Epithelial cell of prostate (primary cell): ENCODE measurements around the gene IRF2.

Experiments
- DNase-seq: peaks from one replicate; pipeline ENCODE4 v3.0.0-alpha.2; 2011; ENCODE audit warnings: low read depth, low spot score
- H3K27ac ChIP-seq: fragments of 450-650 bp; 2 replicates; pipeline ENCODE4 v1.5.1; 2017; ENCODE audit warnings: mild to moderate bottlenecking

Gene IRF2

GRCh38 chr4:184475498-184475897 lies 1.1 kb upstream of the IRF2 start:
- DNase-seq, result no peak
- peak overlapping the region; percentile 87 for H3K27ac ChIP-seq

DNA sequence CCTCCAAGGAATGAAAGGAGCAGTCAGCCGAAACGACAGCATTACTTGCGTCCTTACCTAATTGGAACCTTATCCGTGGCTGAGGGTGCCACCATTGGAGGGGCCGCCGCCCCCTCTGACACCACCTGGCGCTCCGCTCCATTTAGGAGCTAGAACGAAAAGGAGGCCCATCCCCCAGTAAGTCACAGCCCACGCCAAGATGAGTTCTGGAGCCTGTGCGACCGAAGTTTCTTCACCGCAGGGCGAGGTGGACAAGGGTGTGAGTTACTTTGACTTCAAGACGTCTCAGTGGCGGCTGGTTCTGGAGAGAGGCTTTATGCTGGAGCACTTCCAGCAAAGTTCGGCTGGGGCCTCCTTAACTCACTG lies 729 bp upstream of the IRF2 start:
- peak overlapping the region; percentile 87 for H3K27ac ChIP-seq
- no peak for DNase-seq

DNA sequence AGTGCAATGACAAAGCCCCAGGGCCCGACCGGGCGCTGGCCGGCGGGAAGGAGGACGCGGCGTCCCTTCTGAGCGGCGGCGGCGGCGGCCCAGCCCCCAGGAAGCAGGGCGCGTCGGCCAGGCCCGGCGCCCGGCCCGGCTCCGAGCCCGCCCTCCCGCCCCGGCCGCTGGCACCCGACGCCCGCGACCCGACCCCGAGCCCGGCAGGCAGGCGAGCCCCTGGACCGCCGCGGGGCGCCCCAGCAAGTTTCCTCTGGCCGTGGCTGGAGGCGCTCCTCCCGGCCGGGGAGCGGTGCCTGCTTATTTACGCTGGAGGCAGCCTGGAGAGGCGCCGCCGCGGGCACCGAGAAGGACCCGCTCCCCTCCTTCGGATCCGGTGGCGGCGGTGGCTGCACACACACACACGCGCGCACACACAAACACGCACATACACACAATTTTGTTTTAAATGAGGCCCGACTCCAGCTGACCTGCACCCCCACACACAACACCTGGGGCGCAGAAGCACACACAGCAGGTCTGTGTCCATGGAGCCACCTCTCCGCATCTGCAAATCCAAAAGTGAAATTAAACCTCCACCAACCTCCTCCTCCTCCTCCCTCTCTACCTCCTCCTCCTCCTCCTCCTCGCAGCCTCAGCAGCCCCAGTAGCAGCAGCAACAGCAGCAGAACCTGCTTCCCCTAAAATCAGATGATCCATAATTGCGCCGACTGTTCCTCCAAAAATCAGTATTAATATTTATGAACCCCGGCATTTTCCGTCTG lies 669 bp downstream of the IRF2 start:
- DNase-seq, result no peak

GRCh38 chr4:184472614-184473498 lies 1.5 kb downstream of the IRF2 start:
- DNase-seq, result no peak
- peak overlapping the region; percentile 87 for H3K27ac ChIP-seq

More for the DNA sequence above, 669 bp downstream of the IRF2 start:
- peak overlapping the region; percentile 87 for H3K27ac ChIP-seq

DNA sequence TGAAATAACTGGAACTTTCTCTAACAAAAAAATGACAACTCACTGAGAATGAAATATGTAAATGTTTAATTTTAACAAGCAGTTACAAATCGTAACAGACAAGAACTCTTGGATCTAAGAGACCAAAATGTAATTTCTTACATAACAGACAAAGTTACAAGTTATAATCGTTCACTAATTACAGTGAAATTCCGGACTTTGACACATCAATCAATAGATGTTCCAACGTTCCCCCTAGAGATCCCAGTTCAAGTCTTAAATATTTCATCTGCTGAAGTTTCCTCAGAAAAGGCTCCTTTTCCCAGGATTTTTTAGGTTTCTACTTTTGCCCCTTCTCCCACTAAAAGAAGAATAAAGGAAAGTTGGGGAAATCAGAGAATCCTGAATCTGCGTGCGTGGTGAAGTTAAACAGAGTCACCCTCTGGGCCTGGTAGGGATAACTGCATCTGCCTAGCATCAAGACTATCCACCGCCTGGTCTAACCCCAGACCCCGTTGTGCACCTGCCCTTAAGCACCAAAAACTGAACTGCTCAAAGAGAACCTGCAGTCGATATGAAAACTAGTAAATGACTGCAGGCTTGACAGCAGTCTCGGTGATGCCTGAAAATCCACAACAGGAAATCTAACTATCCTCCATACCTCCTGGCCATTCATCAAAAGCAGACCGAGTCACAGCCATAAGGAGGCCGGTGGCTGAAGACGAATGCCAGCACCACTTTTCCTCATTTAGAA lies 2.3 kb downstream of the IRF2 start:
- no peak for DNase-seq
- H3K27ac ChIP-seq, result peak overlapping the region; percentile 87

GRCh38 chr4:184470785-184471110 lies 3.6 kb downstream of the IRF2 start:
- no peak overlapping the region for H3K27ac ChIP-seq
- no peak for DNase-seq

DNA sequence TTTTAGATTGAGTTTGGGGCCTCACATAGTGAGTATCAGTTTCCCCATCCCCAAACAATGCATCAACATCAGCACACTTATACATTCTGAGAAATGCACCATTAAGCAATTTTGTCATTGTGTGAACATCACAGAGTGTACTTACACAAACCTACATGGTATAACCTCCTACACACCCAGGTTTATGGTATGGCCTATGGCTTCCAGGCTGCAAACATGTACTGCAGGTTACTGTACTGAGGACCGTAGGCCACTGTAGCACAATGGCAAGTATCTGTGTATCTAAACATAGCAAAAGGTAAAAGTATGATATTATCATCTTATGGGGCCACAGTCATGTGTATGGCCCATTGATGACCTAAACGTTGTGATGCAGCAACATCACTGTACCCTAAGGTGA lies 7.7 kb downstream of the IRF2 start:
- no peak for DNase-seq
- H3K27ac ChIP-seq, result no peak overlapping the region

DNA sequence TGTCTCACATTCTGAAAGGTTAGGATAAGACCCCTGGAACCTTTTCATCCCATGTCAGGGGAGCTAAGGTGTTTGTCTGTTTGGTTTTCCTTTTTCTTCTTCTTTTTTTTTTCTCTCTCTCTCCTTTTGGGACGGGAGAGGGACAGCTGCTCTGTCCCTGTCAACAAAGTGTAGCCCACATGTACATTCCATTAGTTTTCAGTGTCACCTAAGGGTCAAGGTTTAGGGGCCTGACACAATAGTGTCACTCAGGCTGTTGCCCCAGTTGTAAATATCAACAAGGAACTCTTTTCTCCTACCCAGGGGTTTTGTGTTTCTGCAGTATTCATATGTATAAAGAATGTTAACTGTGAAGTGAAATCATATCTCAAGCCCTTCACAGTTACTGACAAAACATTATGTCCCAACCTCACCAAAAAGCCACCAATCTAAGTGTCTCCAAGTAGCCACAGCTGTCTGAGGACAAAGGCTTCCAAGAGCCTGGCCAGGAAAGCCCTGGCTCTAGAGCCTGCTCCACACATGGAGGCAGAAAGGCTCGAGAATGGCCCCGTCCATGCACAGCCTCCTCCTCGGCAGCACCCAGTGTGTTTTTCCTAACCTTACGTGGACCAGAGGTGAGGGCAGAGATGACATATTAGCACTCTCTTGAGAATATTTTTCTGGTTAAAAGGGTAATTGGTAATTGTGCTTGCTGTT lies 9.4 kb downstream of the IRF2 start:
- no peak for DNase-seq
- no peak overlapping the region for H3K27ac ChIP-seq

GRCh38 chr4:184463856-184464255 lies 10.5 kb downstream of the IRF2 start:
- DNase-seq, result no peak
- no peak overlapping the region for H3K27ac ChIP-seq

DNA sequence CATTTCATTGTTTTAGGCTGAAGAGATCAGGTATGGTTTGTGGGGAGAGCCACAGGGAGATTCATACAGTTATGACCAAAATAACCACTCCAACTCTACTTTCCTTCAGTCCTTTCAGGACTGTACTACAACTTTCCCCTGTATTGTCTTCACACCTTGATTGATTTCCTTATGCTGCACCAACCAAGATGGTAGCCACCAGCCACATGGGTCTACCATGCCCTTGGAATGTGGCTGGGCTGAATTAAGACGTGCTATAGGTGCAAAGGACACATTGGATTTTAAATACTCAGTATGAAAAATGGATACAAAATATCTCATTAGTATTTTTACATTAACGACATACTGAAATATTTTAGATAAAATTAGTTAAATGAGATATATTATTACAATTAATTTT lies 11.2 kb downstream of the IRF2 start:
- H3K27ac ChIP-seq, result no peak overlapping the region
- DNase-seq, result no peak

- no peak overlapping the region for H3K27ac ChIP-seq
Measured at GRCh38 chr4:184462724-184463123, 11.6 kb downstream of the IRF2 start.

GRCh38 chr4:184461711-184462441 lies 12.5 kb downstream of the IRF2 start:
- DNase-seq, result no peak
- no peak overlapping the region for H3K27ac ChIP-seq

More at GRCh38 chr4:184462724-184463123, 11.6 kb downstream of the IRF2 start:
- DNase-seq, result no peak

DNA sequence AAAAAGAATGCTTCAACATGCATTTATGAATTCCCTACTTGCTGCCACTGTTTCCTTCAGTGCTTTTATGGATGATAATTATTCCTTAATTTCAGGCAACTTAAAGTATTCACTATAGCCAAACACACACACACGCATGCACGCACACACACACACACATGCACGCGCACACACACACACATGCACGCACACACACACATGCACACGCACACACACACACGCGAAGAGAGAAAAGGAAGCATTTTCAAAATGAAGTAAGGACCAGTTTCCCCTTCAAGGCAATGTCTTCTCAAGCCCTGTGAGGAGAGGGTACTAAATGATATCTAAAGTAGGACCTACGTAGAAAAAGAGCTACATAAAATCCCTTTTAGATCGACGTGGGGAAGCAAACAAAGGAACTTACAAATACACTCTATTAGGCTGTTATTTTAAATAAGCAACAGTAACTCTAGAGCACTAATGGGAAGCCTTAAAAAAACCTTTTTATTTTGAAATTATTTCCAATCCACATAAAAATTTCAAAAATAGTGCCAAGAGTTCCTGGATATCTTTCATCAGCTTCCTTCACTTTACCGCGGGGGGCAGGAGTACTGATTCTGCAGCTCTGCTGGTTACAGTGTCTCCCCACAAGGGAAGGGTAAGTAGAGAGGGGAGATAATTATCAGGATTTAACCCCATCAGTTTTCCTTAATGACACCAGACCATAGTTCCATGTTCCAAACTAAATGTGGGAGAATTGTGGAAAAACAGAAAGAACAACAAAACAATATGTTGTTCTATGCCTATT lies 13.7 kb downstream of the IRF2 start:
- H3K27ac ChIP-seq, result no peak overlapping the region
- DNase-seq, result no peak

- DNase-seq, result no peak
- no peak overlapping the region for H3K27ac ChIP-seq
Measured at GRCh38 chr4:184459413-184459812, 14.9 kb downstream of the IRF2 start.

GRCh38 chr4:184457535-184458249 lies 16.7 kb downstream of the IRF2 start:
- no peak for DNase-seq
- H3K27ac ChIP-seq, result no peak overlapping the region

GRCh38 chr4:184456337-184456736 lies 18.0 kb downstream of the IRF2 start:
- no peak for DNase-seq
- H3K27ac ChIP-seq, result no peak overlapping the region

- DNase-seq, result no peak
- H3K27ac ChIP-seq, result no peak overlapping the region
Measured at GRCh38 chr4:184455299-184455698, 19.1 kb downstream of the IRF2 start.
